BLaER1 treated with 17β-estradiol and CSF1 and Interleukin-3, amounts not matched to agents 10 nM and 100 nM (cell line): Measurements from ENCODE around the gene ITIH4.

Source experiments
- H3K27ac ChIP-seq, 11 experiments: shearing (Covaris generic); formaldehyde crosslinking; 2 replicates each; pipeline ENCODE4 v1.8.1; 2022
- H3K27me3 ChIP-seq, 11 experiments: shearing (Covaris generic); formaldehyde crosslinking; 2 replicates each; pipeline ENCODE4 v1.8.1; 2022
- H3K36me3 ChIP-seq, 11 experiments: shearing (Covaris generic); formaldehyde crosslinking; 2 replicates each; pipeline ENCODE4 v1.8.1; 2022
- H3K4me1 ChIP-seq, 10 experiments: shearing (Covaris generic); formaldehyde crosslinking; 2 replicates each; pipeline ENCODE4 v1.8.1; 2022
- H3K4me2 ChIP-seq, 11 experiments: shearing (Covaris generic); formaldehyde crosslinking; 2 replicates each; pipeline ENCODE4 v1.8.1; 2022
- H3K4me3 ChIP-seq, 10 experiments: shearing (Covaris generic); formaldehyde crosslinking; 2 replicates each; pipeline ENCODE4 v1.8.1; 2022
- H3K9ac ChIP-seq, 11 experiments: shearing (Covaris generic); formaldehyde crosslinking; 2 replicates each; pipeline ENCODE4 v1.8.1; 2022
- H3K9me3 ChIP-seq, 11 experiments: shearing (Covaris generic); formaldehyde crosslinking; replicated peaks in 1 of 11; 2 replicates each; pipeline ENCODE4 v1.8.1; 2022
- H4K20me1 ChIP-seq, 11 experiments: shearing (Covaris generic); formaldehyde crosslinking; 2 replicates each; pipeline ENCODE4 v1.8.1; 2022
- Cebpa-rat ChIP-seq, 11 experiments: shearing (Covaris generic); IDR thresholded peaks; 2 replicates each; pipeline ENCODE4 v1.8.1; 2022

Gene ITIH4

DNA sequence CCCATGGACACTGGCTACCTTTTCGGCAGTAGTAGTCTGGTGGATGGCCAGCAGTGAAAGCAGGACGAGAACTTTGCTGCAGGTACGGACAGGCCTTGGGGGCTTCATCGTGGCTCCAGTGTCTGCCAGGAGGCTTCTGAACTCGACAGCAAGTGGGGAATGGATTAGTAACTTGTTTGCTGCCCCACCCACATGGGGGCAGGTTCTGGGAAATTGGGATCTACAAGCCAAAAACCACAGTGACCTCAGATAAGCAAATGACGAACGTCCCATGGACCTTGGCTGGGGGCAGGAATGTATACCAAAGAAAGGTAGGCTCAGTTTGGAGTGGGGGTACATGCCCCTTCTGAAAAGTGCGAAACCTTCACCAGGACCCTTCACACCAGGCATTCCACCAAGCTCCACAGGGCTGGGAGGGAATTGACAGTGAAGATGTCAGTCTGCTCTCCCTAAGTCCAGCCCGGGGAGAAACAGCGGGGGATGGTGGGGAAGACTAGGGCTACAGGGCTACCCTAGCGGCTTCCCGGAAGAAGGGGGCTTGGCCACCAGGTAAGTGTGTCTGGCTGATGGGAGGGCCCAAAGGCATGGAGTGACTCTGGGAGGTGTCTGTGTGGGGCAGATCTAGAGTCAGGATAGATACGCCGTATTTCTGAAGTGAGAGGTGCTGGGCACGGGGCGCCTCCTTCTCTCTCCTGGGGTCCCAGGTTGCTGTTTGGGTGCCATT, at the start of gene ITIH4:
Gene ITIH4, minus strand, starts transcription at position 138 of the 724 bp plus-strand sequence. Its CDS starts 30 bp downstream, at position 108.
- peaks cover 33 to 64% (median 45%) of the 10 kb centered on the region in 10 experiments for H3K4me1 ChIP-seq
- peak within 1 kb of the TSS; percentile 64 to 87 (median 80) for H3K4me2 ChIP-seq
- peak within 1 kb of the TSS in 9 of 11 experiments; percentile 13 to 62 (median 38); a peak in 15 of 22 replicates for H3K27ac ChIP-seq
- H3K4me3 ChIP-seq, result no peak within 1 kb of the TSS
- H3K9me3 ChIP-seq, result no peaks in the 10 kb centered on the region
- H3K9ac ChIP-seq, result peak within 1 kb of the TSS in 9 of 11 experiments; percentile 8 to 61 (median 22); a peak in 9 of 22 replicates
- peaks cover 0 to 8% (median 0%) of the 10 kb centered on the region in 11 experiments; a peak in 4 of 22 replicates for H4K20me1 ChIP-seq
- H3K27me3 ChIP-seq, result no peaks in the 10 kb centered on the region
- peaks cover 0 to 10% (median 2%) of the 10 kb centered on the region in 11 experiments; a peak in 7 of 22 replicates for H3K36me3 ChIP-seq
- TF ChIP-seq Cebpa-rat (IDR thresholded peaks at IDR 0.05), result no peak

DNA sequence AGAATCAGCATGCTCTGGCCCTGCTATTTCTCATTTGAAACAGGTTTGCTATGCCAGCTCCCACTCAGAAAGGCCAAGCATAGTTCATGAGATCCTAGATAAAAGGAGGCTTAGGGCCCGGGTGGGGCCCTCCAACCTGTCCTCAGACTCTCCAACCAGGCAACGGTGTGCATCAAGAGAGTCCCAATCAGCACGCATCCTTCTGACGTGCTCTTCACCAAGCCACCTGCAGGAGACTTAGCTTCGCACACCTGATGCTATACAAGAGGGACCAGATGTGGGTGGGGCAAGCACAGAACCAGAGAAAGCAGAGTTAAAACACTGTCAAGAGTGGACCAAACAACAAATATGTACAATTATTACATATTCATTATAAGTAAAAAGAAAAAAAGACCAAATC, 49.6 kb upstream of the ITIH4 start:
- H3K9me3 ChIP-seq, result peaks cover 6 to 13% (median 10%) of the 10 kb centered on the region in 11 experiments
- H3K4me1 ChIP-seq, result peaks cover 0 to 8% (median 7%) of the 10 kb centered on the region in 10 experiments; a peak in 10 of 20 replicates
- TF ChIP-seq Cebpa-rat (IDR thresholded peaks at IDR 0.05), result no peak
- H3K9ac ChIP-seq, result no peak overlapping the region
- no peak overlapping the region for H3K4me2 ChIP-seq
- peaks cover 21 to 48% (median 35%) of the 10 kb centered on the region in 11 experiments; a peak in 21 of 22 replicates for H3K36me3 ChIP-seq
- H4K20me1 ChIP-seq, result peaks cover 15 to 79% (median 26%) of the 10 kb centered on the region in 11 experiments; a peak in 17 of 22 replicates
- H3K4me3 ChIP-seq, result no peak overlapping the region
- H3K27ac ChIP-seq, result no peak overlapping the region
- no peaks in the 10 kb centered on the region for H3K27me3 ChIP-seq

DNA sequence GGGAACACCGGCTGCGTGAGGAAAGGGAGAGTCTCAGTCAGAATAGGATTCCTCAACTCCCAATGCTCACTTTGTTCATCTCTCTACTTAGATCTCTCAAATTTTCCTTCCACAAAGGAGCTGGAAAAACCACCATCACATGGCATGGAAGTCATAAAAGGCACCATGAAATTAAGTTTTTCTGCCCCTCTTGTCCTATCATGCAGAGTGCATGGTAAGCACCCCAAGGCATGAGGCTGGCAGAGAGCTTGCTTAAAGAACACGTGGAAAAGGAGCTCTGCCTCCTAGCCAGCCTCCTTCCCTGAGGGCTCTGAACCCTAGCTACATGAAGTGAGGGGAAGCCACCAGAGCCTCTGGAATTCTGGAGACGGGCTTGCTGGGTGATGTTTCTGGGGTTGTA, 49.1 kb upstream of the ITIH4 start:
- Histone ChIP-seq H3K9me3 (peaks cover under 1 to 9% (median 6%) of the 10 kb centered on the region in 11 experiments; a peak in 17 of 22 replicates), H3K4me2 (no peak overlapping the region), H3K9ac (no peak overlapping the region), H3K27me3 (no peaks in the 10 kb centered on the region), H4K20me1 (peaks cover 15 to 84% (median 28%) of the 10 kb centered on the region in 11 experiments; a peak in 17 of 22 replicates), H3K4me3 (no peak overlapping the region), H3K4me1 (peaks cover 4 to 13% (median 11%) of the 10 kb centered on the region in 10 experiments; a peak in 19 of 20 replicates), H3K36me3 (peaks cover 19 to 43% (median 31%) of the 10 kb centered on the region in 11 experiments; a peak in 21 of 22 replicates), H3K27ac (no peak overlapping the region)
- no peak for TF ChIP-seq Cebpa-rat (IDR thresholded peaks at IDR 0.05)

DNA sequence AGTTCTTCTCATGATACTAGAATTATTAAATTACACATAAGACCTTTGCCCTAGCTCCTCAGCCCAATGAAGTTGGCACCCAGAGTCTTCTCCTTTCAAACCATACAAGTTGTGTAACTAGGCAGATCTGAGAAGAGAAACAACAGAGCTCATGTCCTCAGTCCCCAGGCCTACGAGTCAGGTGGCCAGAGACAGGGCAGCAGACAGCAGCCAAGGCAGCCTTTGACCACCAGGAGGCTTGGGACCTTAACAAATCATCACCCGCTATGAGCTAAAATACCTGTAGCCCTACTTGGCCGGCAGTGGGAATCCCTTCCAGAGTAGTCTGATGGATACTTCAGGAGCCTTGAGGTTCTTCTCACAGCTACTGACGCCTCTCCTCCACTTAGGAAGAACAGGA, 48.6 kb upstream of the ITIH4 start:
- Histone ChIP-seq H4K20me1 (peaks cover 16 to 89% (median 28%) of the 10 kb centered on the region in 11 experiments; a peak in 17 of 22 replicates), H3K36me3 (peaks cover 14 to 38% (median 26%) of the 10 kb centered on the region in 11 experiments; a peak in 21 of 22 replicates), H3K4me1 (peaks cover 7 to 17% (median 14%) of the 10 kb centered on the region in 10 experiments; a peak in 19 of 20 replicates), H3K27me3 (no peaks in the 10 kb centered on the region), H3K9ac (no peak overlapping the region), H3K4me2 (no peak overlapping the region), H3K27ac (no peak overlapping the region), H3K4me3 (no peak overlapping the region), H3K9me3 (peaks cover 0 to 4% (median under 1%) of the 10 kb centered on the region in 11 experiments; a peak in 6 of 22 replicates)
- TF ChIP-seq Cebpa-rat (IDR thresholded peaks at IDR 0.05), result no peak

DNA sequence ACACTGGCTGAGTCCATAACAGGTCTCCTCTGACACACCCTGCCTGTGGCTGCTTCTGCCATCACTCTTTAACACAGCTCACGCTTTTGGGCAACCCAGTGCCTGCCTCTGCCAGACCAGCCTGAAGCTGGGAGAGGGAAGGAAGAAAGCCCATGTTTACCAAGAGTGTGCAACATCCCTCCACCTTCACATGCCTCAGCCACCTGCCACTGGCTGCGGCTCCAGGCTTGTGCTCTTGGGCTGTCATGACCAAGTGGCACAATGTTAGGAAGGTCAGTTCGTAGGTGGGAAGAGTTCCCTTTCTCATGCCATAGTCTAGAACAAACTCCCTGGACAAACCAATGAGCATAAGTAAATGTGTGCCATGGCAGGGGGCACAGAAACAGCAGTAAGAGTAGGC, 46.6 kb upstream of the ITIH4 start:
- TF ChIP-seq Cebpa-rat (IDR thresholded peaks at IDR 0.05), result no peak

DNA sequence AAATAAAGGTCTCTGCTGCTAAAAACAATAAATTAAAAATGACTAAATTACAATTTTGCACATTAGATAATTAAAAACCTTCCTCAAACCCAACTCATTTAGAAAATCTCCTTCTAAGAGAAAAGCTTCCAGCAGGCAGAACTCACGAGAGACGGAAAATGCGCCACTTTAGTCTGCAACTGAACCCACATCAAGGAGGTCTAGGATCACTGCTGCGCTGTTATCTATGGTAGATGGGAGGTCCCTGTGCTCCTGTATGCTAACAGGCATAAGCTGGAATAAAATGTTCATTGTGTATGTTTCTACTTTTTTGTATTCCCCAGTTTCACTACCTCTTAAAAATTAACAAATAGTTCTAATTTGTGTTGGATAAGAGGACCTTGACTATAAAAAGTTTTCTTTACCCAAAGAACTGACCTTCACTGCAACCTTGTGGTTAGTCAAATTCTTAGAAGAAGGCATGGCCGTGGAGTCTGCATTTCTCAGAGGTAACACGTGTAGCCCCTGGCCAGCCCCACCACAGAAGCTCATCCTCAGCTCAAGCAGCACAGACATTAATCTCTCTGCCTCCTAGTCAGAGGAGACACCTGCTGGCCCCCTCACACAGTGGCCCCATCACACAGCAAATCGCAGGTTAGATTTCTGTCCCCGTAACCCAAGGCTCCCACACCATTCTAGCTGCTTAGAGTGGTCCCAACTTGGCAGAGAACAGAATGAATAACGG, 44.6 kb upstream of the ITIH4 start:
- Histone ChIP-seq H3K36me3 (peaks cover 13 to 33% (median 20%) of the 10 kb centered on the region in 11 experiments; a peak in 21 of 22 replicates), H3K27me3 (no peaks in the 10 kb centered on the region), H3K9ac (no peak overlapping the region), H3K27ac (no peak overlapping the region), H3K4me1 (peaks cover 27 to 44% (median 37%) of the 10 kb centered on the region in 10 experiments), H4K20me1 (peaks cover 16 to 97% (median 51%) of the 10 kb centered on the region in 11 experiments; a peak in 18 of 22 replicates), H3K4me3 (no peak overlapping the region), H3K4me2 (peak overlapping the region in 9 of 11 experiments; percentile 4 to 36 (median 28); a peak in 12 of 22 replicates), H3K9me3 (no peaks in the 10 kb centered on the region; a peak in 1 of 22 replicates)
- TF ChIP-seq Cebpa-rat (IDR thresholded peaks at IDR 0.05), result no peak

More for the DNA sequence above, 46.6 kb upstream of the ITIH4 start:
- Histone ChIP-seq H3K9ac (no peak overlapping the region), H3K4me2 (no peak overlapping the region), H3K27ac (no peak overlapping the region), H3K27me3 (no peaks in the 10 kb centered on the region), H3K9me3 (no peaks in the 10 kb centered on the region; a peak in 1 of 22 replicates), H3K4me1 (peaks cover 16 to 34% (median 21%) of the 10 kb centered on the region in 10 experiments), H3K4me3 (no peak overlapping the region), H3K36me3 (peaks cover 13 to 38% (median 23%) of the 10 kb centered on the region in 11 experiments; a peak in 21 of 22 replicates), H4K20me1 (peaks cover 16 to 97% (median 41%) of the 10 kb centered on the region in 11 experiments; a peak in 17 of 22 replicates)

DNA sequence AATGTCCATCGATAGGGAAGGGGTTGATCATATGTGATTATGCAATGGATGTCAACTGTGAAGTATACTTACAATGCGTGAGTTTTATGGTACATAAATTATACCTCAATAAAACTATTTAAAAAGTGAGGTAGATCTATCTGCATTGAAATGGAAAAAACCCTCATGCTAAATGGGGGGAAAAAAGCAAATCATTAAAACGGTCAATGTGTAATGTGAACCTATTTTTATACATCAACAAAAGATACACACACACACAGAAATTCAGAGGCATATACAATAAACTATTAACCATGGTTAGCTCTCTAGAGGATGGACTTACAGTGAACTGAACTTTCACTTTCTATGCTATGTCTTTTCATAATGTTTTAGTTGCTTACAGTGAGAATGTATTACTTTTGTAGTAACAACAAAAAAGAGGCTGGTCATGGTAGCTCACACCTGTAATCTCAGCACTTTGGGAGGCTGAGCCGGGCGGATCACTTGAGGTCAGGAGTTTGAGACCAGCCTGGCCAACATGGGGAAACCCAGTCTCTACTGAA, 43.8 kb upstream of the ITIH4 start:
- Histone ChIP-seq H3K27me3 (no peaks in the 10 kb centered on the region), H3K4me1 (peaks cover 27 to 50% (median 42%) of the 10 kb centered on the region in 10 experiments), H4K20me1 (peaks cover 16 to 96% (median 56%) of the 10 kb centered on the region in 11 experiments; a peak in 18 of 22 replicates), H3K4me3 (no peak overlapping the region), H3K9me3 (no peaks in the 10 kb centered on the region; a peak in 1 of 22 replicates), H3K9ac (no peak overlapping the region), H3K4me2 (peak overlapping the region in 9 of 11 experiments; percentile 4 to 36 (median 18); a peak in 11 of 22 replicates), H3K36me3 (peaks cover 10 to 28% (median 13%) of the 10 kb centered on the region in 11 experiments; a peak in 21 of 22 replicates), H3K27ac (no peak overlapping the region)
- TF ChIP-seq Cebpa-rat (IDR thresholded peaks at IDR 0.05), result no peak

DNA sequence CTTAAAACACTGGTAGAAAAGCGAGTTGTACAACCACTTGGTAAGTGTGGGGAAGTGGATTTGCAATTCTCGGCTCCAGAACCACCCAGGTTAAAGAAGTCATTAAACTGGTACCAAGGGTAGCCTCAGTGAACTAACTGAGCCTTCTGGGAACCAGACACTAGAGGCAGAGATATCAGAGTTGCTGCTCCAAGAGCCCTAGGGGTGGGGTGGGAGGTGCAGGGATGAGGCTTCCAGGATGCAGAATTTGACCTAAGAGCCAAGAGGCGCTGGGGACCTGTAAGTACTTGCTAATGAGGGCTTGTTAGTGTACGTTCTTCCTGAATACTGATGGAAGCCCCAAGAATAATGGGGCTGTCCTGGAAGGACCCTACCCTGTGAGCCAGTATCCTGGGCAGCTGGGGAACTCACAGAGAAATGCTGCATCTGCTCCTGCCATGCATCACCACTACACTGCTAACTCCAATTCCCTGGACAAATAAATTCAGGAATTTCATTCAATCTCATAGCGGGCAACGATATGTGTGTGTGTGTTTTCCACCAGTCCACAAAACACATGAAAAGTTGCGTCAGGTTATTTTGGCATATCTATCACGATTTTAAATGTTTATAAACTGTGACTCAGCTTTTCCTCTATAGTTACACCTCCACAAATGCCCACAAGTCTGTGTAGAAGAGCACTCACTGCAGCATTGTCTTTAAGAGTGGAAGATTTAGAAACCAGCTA, 43.1 kb upstream of the ITIH4 start:
- peaks cover 27 to 50% (median 42%) of the 10 kb centered on the region in 10 experiments for H3K4me1 ChIP-seq
- no peak overlapping the region for H3K9ac ChIP-seq
- no peak overlapping the region for H3K4me3 ChIP-seq
- H3K27ac ChIP-seq, result peak overlapping the region in 1 of 11 experiments; percentile 3; a peak in 1 of 22 replicates
- no peak for TF ChIP-seq Cebpa-rat (IDR thresholded peaks at IDR 0.05)
- peak overlapping the region in 2 of 11 experiments; percentile 4 to 17; a peak in 1 of 22 replicates for H3K4me2 ChIP-seq
- no peaks in the 10 kb centered on the region for H3K27me3 ChIP-seq
- no peaks in the 10 kb centered on the region for H3K9me3 ChIP-seq
- H4K20me1 ChIP-seq, result peaks cover 16 to 95% (median 54%) of the 10 kb centered on the region in 11 experiments; a peak in 18 of 22 replicates
- peaks cover 4 to 28% (median 10%) of the 10 kb centered on the region in 11 experiments; a peak in 16 of 22 replicates for H3K36me3 ChIP-seq
